GM18868 (cell line): ENCODE data around the gene IGF2BP2.
"Not testable (repeated sequence)": the region's sequence is repeated elsewhere in the genome, so short reads cannot be mapped to it uniquely, and the experiment has no call there.

ENCODE experiments used
- ATAC-seq: cut with Tn5 transposase; IDR thresholded peaks from one replicate; pipeline ENCODE4 v1.9.1; 2021; ENCODE audit warnings: mild to moderate bottlenecking, moderate library complexity; ENCODE audit not compliant: unreplicated experiment

IGF2BP2 gene

DNA sequence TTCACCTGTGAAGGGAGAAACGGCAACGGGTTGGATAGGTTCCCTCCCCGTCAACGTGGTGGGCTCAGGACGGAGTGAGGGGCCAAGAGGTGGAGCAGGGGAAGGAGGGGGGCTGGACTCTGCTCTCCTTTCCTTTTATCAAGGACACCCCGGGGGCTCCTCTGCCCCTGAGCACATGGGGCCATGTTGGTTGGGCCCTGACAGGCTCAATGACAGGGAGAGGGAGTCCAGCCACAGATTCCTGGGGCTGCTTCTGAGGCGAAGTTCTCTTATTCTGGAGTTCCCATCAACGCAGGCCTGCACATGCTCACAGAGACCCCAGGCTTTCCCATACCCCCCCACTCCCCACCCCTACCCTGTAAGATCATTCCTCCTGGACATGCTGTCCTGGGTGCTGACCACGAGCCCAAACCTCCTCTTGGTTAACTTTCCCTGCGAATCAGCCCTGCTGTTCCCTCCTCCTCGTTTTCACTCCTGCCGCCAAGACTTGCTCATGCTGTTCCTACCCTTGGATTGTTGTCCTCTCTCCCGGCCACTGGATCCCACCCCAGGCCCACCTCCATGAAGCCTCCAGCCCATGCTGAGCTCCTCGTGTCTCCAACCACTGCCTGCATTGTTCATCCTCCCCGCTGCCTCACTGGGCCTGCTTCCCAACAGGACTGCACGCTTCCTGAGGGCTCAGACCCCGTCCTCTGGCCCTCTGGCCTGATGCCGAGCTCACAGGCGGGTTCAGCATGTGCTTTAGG, 177.5 kb downstream of the IGF2BP2 start:
- peak; percentile 14 for ATAC-seq

DNA sequence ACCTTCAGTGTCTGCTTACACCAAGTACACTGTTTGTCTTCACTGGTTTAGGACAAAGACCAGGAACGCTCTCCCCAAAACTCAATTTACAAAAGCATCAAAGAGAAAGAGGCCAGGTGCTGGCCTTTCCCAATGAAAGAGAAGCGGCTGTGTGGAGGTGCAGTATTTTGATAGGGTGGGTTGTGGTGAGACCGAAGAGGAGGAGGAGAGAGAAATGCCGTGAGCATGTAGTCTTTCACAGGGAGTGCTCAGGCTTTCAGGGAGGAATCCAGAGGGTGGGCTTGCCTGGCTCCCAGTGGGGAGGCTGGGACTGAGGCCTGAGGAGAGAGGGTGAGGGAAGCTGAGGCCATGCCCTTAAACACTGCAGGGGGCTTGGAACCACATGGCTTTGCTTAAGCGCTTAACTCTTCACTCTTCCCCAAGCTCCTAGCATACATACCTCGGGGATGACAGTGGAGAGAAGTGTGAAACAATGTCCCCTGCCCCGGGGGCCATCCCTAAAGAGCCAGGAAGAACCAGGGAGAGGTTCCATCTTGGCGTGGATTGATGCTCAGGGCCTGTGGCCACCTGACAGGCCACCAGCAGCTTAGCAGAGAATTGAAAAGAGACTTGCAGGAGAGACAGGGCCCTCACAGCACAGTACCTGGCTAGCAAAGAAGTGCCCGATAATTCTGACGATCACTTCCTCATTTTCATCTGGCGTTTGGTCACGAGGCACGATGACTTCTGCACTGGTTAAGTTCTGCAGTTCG, 178.3 kb downstream of the IGF2BP2 start:
- peak; percentile 77 for ATAC-seq

- no peak for ATAC-seq
These were observed 179.1 kb downstream of the IGF2BP2 start for GRCh38 chr3:185645596-185646381.

DNA sequence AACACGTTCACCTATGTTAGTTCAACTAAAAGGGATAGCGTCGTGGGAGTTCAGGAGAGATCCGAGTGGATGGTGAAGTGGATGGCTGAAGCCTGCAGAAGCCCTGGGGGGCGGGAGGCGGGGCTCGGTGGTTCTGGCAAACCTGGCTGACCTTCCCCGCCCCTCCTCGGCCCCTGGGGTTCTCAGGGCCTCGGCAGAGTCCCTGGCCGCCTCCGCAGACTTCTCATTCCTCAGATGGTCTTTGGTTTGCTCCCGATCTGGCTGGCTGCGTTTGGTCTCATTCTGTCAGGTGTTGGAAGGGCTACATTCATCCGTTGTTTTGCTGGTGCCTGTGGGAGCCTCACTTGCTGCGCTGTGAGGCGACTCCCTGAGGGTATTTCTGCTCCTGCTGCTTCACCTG, 179.7 kb downstream of the IGF2BP2 start:
- ATAC-seq = not testable (repeated sequence)

DNA sequence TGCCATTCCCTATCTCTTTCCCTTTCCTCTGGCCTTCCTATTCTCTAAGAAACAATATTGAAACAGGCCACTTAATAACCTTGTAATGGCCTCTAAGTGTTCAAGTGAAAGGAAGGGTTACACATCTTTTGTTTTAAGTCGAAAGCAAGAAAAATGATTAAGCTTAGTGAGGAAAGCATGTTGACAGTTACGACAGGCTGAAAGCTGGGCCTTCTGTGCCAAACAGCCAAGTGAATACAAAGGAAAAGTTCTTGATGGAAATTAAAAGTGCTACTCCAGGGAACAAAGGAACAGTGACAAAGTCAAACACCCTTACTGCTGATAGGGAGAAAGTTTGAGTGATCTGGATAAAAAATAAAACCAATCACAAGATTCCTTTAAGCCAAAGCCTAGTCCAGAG, 184.5 kb downstream of the IGF2BP2 start:
- no peak for ATAC-seq

DNA sequence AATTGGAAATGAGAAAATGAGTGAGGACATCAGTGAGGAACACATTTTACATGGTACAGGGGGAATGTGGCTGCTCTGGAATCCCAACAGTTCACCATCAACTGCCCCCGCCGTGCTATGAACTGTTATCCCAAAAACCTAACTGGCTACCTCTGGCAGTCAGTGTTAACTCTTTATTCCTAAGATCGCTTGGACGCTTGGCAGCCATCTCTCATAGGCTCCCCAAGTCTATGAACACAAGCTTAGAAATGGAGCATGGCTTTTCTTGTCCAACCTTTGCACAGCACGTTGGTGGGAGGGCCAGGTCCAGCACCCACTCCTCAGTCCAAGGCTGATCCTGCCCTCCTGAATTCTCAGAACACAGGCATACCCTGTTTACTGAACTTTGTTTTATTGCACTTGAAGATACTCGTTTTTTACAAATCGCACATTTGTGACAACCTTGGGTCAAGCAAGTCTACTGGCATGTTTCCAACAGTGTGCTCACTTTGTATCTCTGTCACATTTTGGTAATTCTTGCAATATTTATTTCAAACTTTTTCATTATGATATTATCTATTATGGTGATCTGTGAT, 185.1 kb downstream of the IGF2BP2 start:
- no peak for ATAC-seq

DNA sequence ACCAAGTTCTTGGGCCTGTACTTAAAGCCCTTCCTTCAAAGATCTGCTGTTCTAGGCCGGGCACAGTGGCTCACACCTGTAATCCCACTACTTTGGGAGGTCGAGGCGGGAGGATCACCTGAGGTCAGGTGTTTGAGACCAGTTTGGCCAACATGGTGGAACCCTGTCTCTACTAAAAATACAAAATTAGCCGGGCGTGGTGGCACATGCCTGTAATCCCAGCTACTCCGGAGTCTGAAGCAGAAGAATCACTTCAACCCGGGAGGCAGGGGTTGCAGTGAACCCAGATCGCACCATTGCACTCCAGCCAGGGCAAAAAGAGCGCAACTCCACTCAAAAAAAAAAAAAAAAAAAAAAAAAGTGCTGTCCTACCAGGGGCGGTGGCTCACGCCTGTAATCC, 186.2 kb downstream of the IGF2BP2 start:
- ATAC-seq = not testable (repeated sequence)

GRCh38 chr3:185637388-185637787, 187.5 kb downstream of the IGF2BP2 start:
- no peak for ATAC-seq

- no peak for ATAC-seq
These were observed 191.8 kb downstream of the IGF2BP2 start for GRCh38 chr3:185632996-185633395.

DNA sequence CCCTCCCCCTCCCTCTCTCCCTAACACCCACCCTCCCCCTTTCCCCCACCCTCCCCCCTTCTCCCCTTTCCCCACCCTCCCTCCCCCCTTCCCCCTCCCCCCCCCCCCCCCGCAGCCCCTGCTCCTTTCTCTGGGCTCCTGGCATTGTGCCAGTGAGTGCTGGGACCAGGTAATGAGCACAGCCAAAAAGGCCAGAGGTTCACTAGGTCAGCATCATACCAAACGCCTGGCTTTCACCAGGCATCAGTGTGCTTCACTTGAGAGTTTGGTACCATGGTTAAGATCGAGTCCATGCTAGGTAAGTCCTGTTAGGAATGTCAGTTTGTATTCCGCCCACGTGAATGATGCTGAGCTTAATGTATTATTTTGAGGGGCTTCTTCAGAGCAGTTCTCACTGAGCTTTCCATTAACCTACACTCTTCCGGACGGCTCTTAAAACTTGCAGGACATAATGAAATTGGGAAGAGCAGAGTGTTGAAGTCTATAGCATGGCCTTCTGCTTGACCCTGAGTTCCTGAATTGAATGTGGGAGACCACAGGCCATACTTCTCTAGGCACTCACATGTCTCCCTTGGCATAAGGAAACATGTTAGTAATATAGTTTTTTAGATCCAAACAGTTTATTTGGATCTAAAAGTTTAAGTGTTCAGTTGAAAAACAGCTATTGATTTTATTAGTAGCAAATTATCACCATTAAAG, 193.2 kb downstream of the IGF2BP2 start:
- no peak for ATAC-seq

GRCh38 chr3:185631108-185631507, 193.7 kb downstream of the IGF2BP2 start:
- no peak for ATAC-seq

DNA sequence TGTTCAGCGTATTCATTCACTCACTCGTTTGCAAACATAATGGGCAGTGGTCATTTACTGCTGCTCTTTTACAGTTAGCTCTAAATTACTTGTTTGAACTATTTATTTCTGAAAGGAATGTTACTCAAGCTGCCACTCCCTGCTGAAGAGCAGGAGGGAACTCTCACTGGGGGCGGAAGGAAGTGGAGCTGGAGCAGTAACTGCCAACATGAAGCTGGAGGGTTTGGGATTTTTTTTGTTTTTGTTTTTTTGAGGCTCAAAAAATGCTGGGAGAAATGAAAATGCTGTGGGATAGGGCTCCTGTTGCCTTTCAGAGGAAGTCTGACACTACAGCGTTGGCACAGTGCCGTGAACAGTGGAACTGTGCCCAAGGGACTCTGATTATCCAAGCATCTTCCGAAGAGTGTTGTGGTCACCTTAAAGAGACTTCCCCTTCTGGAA, 194.6 kb downstream of the IGF2BP2 start:
- no peak for ATAC-seq

GRCh38 chr3:185629554-185630181, 195.2 kb downstream of the IGF2BP2 start:
- peak; percentile 70 for ATAC-seq

- no peak for ATAC-seq
These were observed 199.1 kb downstream of the IGF2BP2 start for GRCh38 chr3:185625784-185626183.

GRCh38 chr3:185623939-185624665, 200.7 kb downstream of the IGF2BP2 start:
- ATAC-seq = no peak

GRCh38 chr3:185613016-185613415, 211.8 kb downstream of the IGF2BP2 start:
- no peak for ATAC-seq

DNA sequence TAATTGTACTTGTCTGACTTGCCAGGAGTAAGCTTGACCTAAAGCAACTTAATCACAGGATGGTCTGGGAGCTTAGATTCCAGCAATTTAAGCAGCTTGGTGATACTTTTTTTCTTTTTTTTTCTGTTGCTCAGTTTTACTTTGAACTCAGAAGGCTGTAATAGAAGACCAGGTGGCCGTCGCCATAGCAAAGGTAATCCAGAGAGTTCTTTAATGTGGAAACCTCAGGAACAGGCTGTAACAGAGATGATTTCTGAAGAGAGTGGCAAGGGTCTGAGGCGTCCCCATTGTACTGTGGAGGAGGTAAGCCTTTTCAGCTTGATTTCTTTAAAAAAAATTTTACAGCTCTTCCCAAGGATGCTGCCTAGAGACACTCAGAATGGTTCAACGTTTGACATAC, 218.6 kb downstream of the IGF2BP2 start:
- ATAC-seq = no peak

- ATAC-seq = no peak
These were observed 219.3 kb downstream of the IGF2BP2 start for GRCh38 chr3:185605566-185605965.

DNA sequence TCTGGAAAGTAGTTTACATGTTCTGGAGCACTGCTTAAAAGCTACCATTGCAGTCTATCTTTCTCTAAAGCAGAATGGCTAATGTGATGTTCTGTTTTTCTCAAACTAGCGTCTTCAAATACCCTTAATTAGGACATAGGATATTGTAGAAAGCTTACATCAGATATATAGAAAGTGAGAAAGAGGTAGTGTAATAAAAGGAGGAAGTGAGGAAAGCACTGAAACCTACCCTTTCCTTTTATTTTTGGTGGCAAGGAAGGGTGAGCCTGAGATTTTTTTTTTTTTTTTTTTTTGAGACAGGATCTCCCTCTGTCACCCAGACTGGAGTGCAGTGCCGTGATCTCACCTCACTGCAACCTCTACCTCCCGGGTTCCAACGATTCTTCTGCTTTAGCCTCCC, 229.3 kb downstream of the IGF2BP2 start:
- ATAC-seq = peak; percentile 64
